ENCODE data around the gene ME3.
"Not testable (repeated sequence)": the region's sequence is repeated elsewhere in the genome, so short reads cannot be mapped to it uniquely, and the experiment has no call there.

Gene ME3

DNA sequence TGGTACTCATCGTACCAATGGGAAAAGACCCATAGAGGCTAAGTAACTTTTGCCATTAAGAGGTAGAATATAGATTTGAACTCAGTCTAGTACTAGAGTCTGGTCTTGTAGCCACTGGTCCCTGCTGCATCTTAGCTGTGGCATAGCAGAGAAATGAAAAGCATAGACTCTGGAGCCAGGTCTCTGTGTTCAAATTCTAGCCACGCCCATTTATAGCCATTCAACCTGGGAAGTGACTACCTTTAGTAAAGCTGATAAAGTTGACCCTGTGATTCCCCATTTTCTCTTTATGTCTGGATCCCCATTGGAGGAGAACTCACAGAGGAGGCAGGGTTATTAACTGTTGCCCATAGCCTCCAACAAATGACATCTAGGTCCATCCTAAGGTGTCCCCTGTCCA lies 113.6 kb downstream of the ME3 start:
- no peak for DNase-seq (ENCODE audit: low read depth)

DNA sequence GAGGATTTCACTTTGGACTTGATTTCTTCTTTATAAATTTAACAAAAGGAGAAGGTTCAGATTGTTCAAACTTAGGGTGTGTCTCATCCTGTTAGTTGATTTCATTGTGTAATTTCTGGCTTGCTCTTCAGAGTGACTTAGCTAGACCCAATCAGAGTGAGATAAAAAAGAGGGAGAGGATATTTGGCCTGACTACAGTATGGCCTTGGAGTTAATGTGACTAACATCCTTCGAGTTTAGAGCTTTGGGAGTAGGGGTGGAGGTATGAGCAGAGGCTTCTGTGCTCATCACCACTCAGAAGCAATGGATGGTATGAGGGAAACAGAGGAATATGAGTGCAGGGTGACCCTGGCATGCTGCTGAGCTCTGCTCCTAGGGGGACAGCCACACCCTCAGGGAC lies 114.2 kb downstream of the ME3 start:
- DNase-seq (ENCODE audit: low read depth) = no peak

DNA sequence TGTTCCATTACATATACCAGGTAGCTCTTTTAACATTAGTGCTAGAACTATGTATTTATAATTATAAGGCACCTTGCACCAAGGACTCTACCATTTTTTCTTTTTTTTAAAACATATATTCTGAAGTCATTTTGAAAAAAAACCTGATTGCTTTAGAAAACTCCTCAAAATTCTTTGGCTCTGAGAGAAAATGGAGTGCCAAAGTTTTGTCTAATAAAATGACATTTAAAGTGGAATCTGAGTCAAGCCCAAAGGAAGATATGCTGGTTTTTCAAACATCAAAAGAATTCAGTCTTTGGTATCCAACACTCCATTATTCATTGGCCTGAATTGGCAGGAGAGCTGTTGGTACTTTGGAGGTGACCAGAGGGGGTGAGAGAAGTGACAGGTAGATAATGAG lies 116.5 kb downstream of the ME3 start:
- DNase-seq (ENCODE audit: low read depth) = peak; percentile 19

DNA sequence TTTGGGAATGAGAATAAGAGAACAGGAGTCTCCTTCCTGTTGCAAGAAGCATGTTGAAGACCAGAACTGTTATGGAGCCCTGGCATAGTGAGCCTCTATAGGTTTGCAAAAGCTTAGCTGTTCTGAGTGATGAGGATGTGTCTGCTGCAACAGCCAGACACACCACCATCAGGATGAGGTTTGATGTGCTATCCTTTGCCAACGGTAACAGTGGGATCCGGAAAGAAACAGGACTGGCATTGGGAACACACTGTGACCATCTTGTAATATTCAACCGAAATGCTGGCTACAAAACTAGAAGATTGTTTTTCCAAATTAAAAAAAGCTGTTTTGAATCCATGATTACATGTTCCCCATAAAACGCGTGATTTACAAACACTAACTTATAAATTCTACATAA lies 117.0 kb downstream of the ME3 start:
- DNase-seq (ENCODE audit: low read depth) = no peak

DNA sequence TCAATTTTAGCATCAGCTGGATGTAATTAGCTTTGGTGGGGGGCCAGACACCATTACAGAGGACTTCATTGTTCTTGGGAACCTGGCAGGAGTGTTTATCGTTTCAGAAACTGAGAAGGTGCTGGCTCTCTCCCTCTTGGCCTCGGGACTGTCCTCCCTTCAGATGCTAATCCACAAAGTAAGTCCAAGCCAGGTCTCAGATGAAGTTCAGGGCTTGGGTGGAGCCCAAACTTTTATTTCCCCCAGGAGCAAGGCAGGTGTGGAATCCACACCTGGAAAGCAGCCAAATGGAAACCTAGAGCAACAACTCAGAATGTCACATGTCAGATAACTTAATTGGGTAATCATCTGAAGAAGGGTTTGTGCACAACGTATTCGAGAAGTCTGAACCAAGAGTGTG lies 119.2 kb downstream of the ME3 start:
- DNase-seq (ENCODE audit: low read depth) = no peak

DNA sequence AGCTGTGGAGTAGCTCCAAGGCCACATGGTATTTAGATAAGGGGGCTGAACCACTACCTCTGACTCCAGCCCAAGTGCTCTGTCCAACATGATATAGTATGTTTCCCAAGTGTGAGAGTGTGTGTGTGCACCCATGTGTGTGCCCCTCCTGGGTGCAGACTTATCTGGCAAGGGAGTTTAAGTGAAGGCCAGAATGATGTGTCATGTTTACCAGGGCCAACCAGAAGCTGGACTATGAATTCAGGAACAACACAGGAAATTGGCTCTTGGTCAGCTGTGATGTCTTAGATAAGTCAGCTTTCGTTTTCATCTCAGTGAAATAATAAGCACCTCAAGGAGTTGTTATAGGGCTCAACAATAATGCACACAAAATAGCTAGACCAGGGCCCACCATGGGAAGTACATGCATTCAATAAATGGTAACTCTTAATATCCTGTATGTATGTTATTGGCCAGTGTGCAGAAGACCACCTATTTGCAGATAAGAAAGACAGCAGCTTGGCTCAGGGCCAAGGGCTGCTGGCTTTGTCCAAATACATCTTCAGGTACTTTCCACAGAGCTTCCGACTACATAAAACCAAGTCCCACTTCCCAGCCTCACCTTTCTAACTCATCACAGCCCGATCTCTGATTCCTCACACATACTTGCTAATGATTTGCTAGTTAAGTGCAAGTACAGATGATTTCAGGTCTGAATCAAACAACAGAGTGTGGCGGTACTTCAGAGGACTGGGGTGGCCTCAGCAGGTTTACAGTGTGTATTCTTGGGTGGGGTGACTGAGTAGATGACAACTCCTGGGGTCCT lies 120.9 kb downstream of the ME3 start:
- DNase-seq (ENCODE audit: low read depth) = peak; percentile 96

DNA sequence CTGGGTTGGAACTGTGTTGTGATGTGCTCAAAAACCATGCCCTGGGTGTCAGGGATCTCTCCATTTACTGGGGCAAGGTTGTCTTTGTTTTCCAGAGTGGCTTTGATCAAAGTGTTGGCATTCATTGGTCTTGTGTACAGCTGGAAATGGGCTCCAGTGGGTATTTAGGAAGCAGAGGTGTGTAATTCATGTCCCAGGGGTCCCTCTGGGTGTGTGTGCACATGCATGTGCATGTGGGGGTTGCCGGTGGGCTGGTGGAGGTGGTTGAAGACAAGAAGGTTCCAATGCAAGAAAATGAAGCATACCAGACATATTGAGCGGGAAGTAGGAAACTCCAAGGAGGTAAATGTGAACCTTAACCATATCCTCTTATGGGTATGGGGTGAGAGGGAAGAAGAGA lies 121.7 kb downstream of the ME3 start:
- no peak for DNase-seq (ENCODE audit: low read depth)

DNA sequence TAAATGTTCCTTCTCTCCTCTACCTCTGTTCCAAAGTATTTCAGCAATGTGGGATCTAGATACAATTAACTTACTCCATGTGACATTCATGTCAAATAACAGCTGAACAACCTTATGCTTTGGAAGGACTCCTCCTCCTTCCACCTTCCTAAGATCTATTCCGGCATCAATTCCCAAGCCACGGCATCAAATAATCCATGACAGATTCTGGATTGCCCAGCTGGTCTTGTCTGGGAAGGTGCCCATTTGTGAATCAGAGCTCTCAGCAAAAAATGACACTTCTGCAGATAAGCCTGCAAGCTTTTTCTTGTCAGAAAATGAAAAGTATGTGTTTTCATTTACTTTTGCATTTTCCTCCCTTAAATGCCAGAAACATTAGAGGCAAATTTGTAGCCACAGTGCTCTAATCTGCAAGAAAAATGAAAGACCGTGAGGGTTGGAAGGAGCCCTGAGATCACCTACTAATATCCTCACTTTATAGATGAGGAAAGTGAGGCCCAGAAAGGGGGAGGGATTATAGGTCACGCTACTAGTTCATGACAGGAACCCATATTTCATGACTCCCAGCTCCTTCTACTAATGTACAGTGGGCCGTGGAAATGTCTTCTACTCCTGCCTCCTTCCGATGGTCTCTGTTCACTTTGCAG lies 124.0 kb downstream of the ME3 start:
- DNase-seq (ENCODE audit: low read depth) = peak; percentile 67

DNA sequence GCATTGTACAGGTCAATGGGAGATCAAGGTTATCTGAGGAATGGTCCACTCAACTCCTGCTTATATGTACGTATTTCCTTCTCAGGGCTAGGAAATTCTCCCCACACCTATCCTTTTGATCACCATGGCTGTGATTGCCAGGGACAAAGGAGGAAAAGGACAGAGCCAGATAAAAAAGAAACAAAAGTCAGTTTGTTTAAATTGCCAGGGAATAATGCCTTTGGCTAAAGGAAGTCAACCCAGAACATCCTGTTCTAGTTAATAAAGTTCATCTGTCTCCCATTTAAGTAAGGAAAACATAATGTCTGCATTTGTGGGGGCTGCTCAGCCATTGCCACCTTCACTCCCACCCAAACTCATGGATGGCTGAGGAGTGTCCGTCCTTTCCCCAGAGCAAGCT lies 124.7 kb downstream of the ME3 start:
- peak; percentile 7 for DNase-seq (ENCODE audit: low read depth)

DNA sequence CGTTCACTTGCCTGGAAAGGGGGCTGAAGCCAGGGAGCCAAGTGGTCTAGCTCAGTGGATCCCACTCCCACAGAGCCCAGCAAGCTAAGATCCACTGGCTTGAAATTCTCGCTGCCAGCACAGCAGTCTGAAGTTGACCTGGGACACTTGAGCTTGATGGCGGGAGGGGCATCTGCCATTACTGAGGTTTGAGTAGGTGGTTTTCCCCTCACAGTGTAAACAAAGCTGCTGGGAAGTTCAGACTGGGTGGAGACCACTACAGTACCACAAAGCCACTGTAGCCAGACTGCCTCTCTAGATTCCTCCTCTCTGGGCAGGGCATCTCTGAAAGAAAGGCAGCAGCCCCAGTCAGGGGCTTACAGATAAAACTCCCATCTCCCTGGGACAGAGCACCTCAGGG lies 131.1 kb downstream of the ME3 start:
- not testable (repeated sequence) for DNase-seq (ENCODE audit: low read depth)

DNA sequence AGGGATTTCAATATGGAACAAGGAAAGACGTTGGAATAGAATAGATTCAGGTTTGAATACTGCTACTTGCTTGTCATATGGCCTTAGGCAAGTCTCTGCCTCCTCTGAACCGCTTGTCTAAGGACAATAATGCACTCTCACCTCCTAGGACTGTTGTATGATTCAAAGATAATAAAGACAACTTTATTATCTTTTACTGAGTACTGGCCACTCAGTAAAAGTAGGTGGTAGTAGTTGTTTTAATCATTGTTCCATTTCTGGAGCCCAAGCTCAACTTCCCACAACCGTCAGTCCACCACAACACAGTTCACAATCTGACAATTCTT lies 134.2 kb downstream of the ME3 start:
- DNase-seq (ENCODE audit: low read depth) = no peak

DNA sequence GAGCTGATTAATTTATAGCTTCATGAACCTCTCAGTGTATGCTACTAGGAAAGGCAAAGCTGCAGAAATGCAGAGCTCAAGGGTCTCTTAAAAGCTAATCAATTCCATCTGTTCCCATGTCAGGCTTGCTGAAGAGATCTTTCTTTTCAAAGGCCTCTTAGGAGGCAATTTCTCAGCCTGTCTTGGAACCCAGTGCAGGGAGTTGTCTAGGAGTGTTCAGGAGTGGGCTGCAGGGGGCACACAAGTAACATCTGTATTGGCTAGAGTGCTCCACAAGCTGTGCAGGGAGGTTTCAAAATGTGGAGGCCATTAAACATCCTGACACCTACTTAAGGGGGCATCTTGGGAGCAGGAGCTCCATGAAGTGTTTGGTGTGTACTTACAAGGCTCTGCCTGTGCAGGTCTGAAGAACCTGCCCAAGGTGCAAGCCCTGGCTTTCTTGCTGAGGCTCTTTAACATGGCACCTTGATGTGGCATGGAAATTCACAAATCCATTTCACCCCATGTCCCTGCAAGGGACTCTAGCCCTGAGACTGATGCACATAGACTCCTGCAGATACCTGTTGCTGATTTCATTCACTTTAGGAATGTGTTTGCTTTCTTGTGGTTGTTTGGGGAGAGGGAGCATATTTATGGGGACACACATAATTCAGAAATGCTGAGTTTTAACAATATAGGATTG lies 134.7 kb downstream of the ME3 start:
- DNase-seq (ENCODE audit: low read depth) = peak; percentile 39

DNA sequence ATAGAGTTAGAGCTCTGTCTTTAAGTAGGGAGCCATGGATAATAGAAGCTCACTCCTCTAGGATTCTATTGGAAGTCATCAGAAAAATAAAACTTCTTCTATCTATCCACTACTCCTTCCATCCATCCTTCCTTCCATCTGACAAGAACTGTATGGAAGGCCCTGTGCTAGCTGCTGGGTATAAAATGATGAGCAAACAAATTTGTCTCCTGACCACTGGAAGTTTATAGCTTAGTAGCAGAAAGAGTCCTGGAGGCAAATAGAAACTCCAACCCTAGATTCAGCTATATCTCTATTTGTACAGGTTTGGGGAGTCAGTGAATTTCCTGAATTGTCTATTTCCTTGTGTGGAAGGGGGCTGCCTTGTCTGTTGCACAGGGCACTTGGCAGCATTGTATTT lies 136.6 kb downstream of the ME3 start:
- no peak for DNase-seq (ENCODE audit: low read depth)

DNA sequence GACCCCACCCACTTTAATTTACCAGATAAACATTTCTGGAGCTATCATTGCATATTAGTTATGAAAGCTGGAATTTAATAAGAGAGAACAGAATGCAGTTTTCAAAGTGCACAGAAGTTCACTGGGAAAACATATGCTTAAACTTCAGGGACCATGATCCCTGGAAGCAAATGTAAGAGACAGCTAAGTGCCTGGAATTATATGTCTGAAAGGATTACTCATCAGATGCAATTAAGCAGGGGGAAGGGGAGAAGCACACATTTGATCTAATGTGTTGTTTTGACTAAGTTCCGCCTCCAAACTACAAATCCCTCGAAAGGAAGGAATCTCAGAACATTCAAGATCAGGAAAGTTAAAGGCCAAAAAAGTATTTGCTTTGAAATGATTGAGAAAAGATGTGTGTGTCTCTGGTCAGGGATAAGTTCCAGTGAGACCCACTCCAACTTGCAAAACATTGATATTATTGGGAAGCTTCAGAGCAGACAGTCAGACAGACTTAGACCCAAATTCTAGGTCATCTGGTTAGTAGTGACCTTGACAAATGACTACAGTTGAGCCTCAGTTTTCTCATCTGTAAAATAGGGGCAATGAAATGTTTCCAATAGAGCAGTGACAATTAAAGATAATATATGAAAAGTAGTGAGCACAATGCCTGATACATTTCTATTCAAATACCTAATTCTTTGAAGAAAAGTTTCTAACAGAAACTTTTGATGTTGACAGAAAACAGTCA lies 147.6 kb downstream of the ME3 start:
- DNase-seq (ENCODE audit: low read depth) = peak; percentile 83

DNA sequence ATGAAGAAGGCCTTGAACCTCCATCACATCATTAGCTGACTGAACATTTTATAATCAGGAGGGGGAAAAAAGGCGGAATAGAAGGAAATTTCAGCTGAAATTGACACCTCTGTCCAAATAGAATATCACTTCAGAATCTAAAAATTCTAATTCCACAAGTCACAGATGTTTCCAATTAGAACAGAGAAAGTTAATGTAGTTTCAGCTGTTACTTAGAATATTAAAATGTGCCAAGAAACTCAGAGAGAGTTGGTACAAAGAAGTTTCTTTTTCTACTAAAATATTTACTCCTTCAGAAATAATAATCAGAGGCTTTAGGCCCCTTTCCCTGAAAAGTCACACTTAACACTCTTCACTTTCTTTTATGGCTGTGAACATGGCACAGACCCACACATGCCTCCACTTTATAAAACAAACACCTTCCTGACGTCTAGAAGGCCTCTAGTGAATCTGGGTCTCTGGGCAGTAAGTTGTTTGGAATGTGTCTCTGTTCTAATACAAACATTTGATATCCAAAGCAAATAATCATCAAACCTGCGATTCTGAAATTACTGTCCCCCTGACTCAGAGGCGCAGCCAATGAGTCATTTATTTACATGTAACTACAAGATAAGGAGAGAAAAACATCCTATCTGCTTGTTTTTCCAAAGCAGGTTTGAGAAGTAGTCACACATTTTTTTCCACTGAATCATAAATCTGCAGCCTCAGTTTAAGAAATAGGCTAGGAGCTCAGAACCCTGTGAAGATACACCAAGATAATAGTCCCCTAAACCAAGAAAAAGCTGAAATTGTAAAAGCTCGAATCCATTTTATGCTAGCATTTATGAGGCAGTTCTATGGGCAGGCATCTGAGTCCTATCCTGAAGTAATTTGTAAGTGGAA lies 148.4 kb downstream of the ME3 start:
- peak; percentile 95 for DNase-seq (ENCODE audit: low read depth)

DNA sequence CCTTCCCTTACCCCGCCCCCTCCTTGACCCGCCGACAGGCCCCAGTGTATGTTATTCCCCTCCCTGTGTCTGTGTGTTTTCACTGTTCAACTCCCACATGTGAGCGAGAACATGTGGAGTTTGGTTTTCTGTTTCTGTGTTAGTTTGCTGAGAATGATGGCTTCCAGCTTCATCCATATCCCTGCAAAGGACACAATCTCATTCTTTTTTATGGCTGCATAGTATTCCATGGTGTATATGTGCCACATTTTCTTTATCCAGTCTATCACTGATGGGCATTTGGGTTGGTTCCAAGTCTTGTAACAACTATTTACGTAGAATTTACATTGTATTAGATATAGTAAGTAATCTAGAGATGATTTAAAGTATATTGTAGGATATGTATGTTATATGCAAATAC lies 149.9 kb downstream of the ME3 start:
- not testable (repeated sequence) for DNase-seq (ENCODE audit: low read depth)

DNA sequence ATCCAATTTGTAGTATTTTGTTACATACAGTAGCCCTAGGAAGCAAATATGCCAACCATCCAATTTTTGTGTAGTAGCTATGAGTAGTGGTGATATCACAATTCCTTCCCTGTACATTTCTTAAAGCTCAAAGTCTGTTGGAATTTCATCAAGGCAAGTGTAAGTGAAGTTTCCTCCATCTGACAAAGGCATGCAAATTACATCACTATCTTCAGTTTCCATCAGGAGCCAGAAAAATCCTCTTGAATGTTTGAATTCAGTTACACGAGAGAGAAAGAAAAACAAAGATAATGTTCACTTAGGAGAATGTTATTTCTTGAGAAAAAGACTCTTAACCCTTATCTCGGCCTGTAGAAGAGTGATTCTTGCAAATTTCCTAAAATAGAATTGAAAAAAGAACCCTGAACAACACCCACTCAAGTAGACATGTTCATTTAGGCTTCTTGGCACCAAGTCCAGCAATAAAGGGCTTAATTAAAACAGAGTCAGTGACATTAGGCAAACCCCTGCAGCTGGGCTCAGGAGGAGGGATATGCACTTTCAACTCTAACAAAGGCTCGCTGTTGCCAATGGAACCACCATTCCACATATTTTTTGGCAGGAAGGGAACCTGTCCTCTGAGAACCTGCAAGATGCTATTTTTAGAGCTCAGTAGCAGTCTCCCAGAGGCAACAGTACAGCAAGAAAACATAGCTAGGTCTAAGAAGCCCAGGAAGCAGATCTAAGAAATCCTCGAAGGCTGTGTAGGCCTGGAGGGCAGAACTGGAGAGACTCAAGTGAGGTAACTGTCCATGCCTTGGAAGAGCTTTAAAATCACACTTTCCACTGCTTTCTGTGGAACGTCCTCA lies 153.1 kb downstream of the ME3 start:
- DNase-seq (ENCODE audit: low read depth) = peak; percentile 96

DNA sequence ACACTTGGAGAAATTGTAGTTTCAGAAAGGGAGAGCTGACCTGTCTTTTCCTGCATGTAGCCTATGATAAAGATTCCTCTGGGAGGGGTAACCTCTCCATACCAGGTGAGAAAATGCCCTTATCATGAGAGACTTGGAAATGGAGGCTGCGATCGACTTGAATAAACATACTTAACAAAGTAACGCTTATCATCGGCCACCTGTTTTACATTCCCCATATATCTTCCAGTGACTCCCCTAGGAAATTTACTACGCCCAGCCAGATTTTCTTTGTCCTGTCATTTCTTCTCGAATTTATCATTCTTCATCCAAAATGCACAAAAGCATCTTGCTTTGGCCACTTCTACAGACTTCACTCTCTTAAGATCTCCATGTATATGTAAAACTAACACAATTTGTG lies 154.2 kb downstream of the ME3 start:
- no peak for DNase-seq (ENCODE audit: low read depth)

DNA sequence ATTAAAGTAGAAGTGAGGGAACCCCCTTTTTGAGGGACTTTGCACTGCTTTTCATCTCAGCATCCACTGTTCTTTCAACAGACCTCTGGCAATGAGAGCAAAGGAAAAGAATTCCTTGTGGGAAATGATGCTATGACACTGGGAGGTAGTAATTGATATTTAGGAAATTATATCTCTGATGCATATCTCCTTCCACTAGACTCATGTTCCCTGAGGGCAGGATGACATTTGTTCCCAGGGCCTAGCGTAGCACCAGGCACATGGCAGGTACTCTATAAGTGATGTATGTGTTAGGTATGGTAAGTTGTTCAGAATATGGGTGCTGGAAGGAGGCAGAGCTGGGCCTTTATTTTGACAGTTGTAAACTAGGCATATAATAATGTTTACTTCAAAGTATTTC lies 154.9 kb downstream of the ME3 start:
- DNase-seq (ENCODE audit: low read depth) = peak; percentile 62

DNA sequence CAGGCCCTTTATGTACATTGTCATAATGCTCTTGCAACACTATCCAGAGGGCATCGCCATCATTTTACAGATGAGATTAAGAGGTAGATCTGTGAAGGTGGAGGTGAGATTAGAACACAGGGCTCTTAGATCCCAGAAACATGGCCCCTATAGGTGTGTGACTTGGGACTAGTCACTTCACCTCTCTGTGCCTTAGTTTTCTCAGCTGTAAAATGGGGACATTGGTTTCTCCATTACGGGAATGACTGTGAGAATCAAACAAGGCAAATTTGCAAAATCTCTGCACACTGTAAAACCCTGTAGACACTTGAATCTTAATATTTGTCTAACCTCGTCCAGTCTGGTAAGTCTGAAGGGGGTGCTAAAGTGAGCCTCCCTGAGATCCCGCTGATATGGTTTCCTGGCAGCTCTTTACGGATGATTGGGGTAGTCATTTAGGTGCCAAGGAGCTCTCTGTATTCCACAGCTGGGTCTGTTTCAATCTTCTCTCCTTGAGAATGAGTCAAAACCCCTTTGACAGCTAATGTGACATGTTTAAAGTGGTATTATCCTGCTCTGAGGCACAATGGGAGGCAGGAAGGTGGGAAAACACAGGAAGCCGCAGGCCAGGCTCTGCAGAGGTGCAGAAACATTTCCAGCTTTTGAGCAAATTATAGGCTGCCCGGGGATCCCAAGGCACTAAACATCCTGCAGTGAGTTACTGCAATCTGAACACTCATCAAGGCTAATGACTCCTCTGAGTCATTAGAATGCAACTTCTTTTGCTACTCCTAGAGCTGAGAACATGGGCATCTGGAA lies 156.9 kb downstream of the ME3 start:
- DNase-seq (ENCODE audit: low read depth) = peak; percentile 94
